WTC11 (cell line): ENCODE measurements around the gene DMD. TPM values are rescaled to one million over a fixed set of nuclear protein-coding genes. Genes with fewer than 3 reads are reported as not detected.
A peak's percentile ranks its signal among the peaks of the same experiment; 100 is the strongest.

Source experiments
- ATAC-seq: fragments of 200-7000 bp; cut with Tn5 transposase; 2 replicates; pipeline ENCODE4 v1.10.0; 2021; ENCODE audit warnings: mild to moderate bottlenecking, moderate library complexity
- CTCF ChIA-PET: fragments of 300-600 bp; sonication (Branson Sonifier 250); formaldehyde crosslinking; loops from one replicate; lab custom pipeline; 2021; ENCODE audit warnings: antibody characterized with exemption; lab: Charles Lee
- POLR2A ChIA-PET: fragments of 350-600 bp; sonication (Branson Sonifier 250); formaldehyde crosslinking; loops from one replicate; lab custom pipeline; 2021; ENCODE audit warnings: antibody characterized with exemption; lab: Charles Lee
- DNase-seq: peaks from one replicate; pipeline ENCODE4 v3.0.0; 2021; ENCODE audit warnings: low spot score
- H3K27ac Mint-ChIP-seq: 2 replicates; pipeline ENCODE4 v1.8.0; 2021; ENCODE audit warnings: mixed read lengths
- H3K27me3 Mint-ChIP-seq: 2 replicates; pipeline ENCODE4 v1.8.0; 2021; ENCODE audit warnings: low read depth, mild to moderate bottlenecking, moderate library complexity, mixed read lengths
- H3K36me3 Mint-ChIP-seq: 2 replicates; pipeline ENCODE4 v1.8.0; 2021; ENCODE audit warnings: mixed read lengths
- H3K4me1 Mint-ChIP-seq: 2 replicates; pipeline ENCODE4 v1.8.0; 2022; ENCODE audit warnings: mixed read lengths
- H3K4me3 Mint-ChIP-seq: 2 replicates; pipeline ENCODE4 v1.8.0; 2021; ENCODE audit warnings: mild to moderate bottlenecking, moderate library complexity, mixed read lengths
- H3K9me3 Mint-ChIP-seq: 2 replicates; pipeline ENCODE4 v1.8.0; 2021; ENCODE audit warnings: mixed read lengths
- ATF1 ChIP-seq: sonication (generic); formaldehyde crosslinking; IDR thresholded peaks from 2 replicates; pipeline ENCODE4 v1.8.1; 2023; ENCODE audit warnings: mild to moderate bottlenecking, moderate library complexity, missing genetic modification reagents
- FOXJ3 ChIP-seq: sonication (generic); formaldehyde crosslinking; IDR thresholded peaks from 2 replicates; pipeline ENCODE4 v1.9.0; 2021; ENCODE audit warnings: missing genetic modification reagents, mild to moderate bottlenecking, borderline replicate concordance
- GRHL2 ChIP-seq: fragments of 250-450 bp; sonication (Bioruptor Pico); IDR thresholded peaks from 2 replicates; pipeline ENCODE4 v1.8.0; 2022; ENCODE audit warnings: mild to moderate bottlenecking, moderate library complexity; ENCODE audit not compliant: insufficient replicate concordance, severe bottlenecking
- JUN ChIP-seq: sonication (generic); formaldehyde crosslinking; IDR thresholded peaks from 2 replicates; pipeline ENCODE4 v1.8.0; 2023; ENCODE audit warnings: mild to moderate bottlenecking, missing genetic modification reagents
- MXD4 ChIP-seq: fragments of 250-450 bp; sonication (Bioruptor Pico); IDR thresholded peaks from 2 replicates; pipeline ENCODE4 v1.8.0; 2021; ENCODE audit warnings: mild to moderate bottlenecking, moderate library complexity, borderline replicate concordance
- NFATC4 ChIP-seq: fragments of 250-450 bp; sonication (Bioruptor Pico); IDR thresholded peaks from 2 replicates; pipeline ENCODE4 v1.9.0; 2021; ENCODE audit warnings: mild to moderate bottlenecking
- RELA ChIP-seq: sonication (generic); formaldehyde crosslinking; IDR thresholded peaks from 2 replicates; pipeline ENCODE4 v1.8.1; 2022; ENCODE audit warnings: missing genetic modification reagents, mild to moderate bottlenecking, borderline replicate concordance
- RORB ChIP-seq: fragments of 250-450 bp; sonication (Bioruptor Pico); IDR thresholded peaks from 2 replicates; pipeline ENCODE4 v1.9.0; 2021; ENCODE audit warnings: mild to moderate bottlenecking
- TEAD4 ChIP-seq: sonication (generic); formaldehyde crosslinking; IDR thresholded peaks from 2 replicates; pipeline ENCODE4 v1.8.0; 2022; ENCODE audit warnings: mild to moderate bottlenecking, missing genetic modification reagents
- TP53 ChIP-seq: sonication (generic); formaldehyde crosslinking; IDR thresholded peaks from 2 replicates; pipeline ENCODE4 v1.8.1; 2023; ENCODE audit warnings: mild to moderate bottlenecking, missing genetic modification reagents
- ZBTB21 ChIP-seq: sonication (generic); formaldehyde crosslinking; IDR thresholded peaks from 2 replicates; pipeline ENCODE4 v1.8.1; 2023; ENCODE audit warnings: mild to moderate bottlenecking, missing genetic modification reagents, borderline replicate concordance
- ZNF317 ChIP-seq: sonication (generic); formaldehyde crosslinking; IDR thresholded peaks from 2 replicates; pipeline ENCODE4 v1.8.1; 2023; ENCODE audit warnings: low read depth, mild to moderate bottlenecking, moderate library complexity, missing genetic modification reagents, borderline replicate concordance
- ZNF396 ChIP-seq: fragments of 250-450 bp; sonication (Bioruptor Pico); IDR thresholded peaks from 2 replicates; pipeline ENCODE4 v1.8.0; 2021; ENCODE audit warnings: mild to moderate bottlenecking, moderate library complexity, borderline replicate concordance
- total RNA-seq: library from RNA; stranded (reverse); gene quantifications from 3 replicates; pipeline ENCODE4 v1.2.3, GENCODE V29; 2021
- TF ChIP-seq, protein P1 (sequence below): fragments of 250-450 bp; sonication (Bioruptor Pico); IDR thresholded peaks from 2 replicates; pipeline ENCODE4 v1.9.0; 2021; ENCODE audit warnings: moderate library complexity, mild to moderate bottlenecking, inconsistent platforms, borderline replicate concordance
- TF ChIP-seq, protein P2 (sequence below): sonication (generic); formaldehyde crosslinking; IDR thresholded peaks from 2 replicates; pipeline ENCODE4 v1.8.1; 2023; ENCODE audit warnings: mild to moderate bottlenecking, moderate library complexity, missing genetic modification reagents
- TF ChIP-seq, protein P3 (sequence below): sonication (generic); formaldehyde crosslinking; IDR thresholded peaks from 2 replicates; pipeline ENCODE4 v1.8.0; 2022; ENCODE audit warnings: mild to moderate bottlenecking, missing genetic modification reagents
- TF ChIP-seq, protein P4 (sequence below): fragments of 250-450 bp; sonication (Bioruptor Pico); IDR thresholded peaks from 2 replicates; pipeline ENCODE4 v1.9.0; 2021; ENCODE audit warnings: mild to moderate bottlenecking, borderline replicate concordance
- TF ChIP-seq, protein P5 (sequence below): fragments of 200-600 bp; IDR thresholded peaks from 2 replicates; pipeline ENCODE4 v1.8.0; 2022; ENCODE audit warnings: antibody characterized with exemption

Gene DMD
- total RNA-seq, 1 experiment from 2014 or later: 9.1 TPM

DNA sequence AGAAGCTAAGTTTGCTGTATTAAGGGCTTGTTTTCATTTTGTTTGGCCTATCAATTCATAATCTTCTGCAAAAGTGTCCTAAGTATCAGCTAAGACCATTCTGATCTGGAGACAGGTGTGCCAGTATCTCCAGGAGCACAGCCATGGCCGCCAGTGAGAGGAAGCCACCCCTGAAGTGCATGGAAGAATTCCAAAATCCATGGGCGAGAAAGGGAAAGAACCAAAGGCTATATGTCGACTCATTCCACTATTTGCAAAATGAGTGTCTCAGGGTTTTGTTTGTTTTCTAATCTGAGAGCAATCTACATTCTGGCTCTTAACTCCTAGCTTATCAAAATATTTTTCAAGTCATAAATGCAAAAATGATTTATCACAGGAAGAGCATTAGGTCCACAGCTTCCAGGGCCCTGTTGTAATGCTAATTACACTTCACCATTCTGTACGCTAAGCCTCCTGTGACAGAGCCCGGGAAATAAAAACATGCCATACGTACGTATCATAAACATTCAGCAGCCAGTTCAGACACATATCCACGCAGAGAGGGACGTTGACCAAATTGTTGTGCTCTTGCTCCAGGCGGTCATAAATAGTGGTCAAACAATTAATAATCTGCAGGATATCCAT is 2002.2 kb downstream of the DMD start:
- no peaks in the 10 kb centered on the region for H3K9me3 Mint-ChIP-seq
- TF ChIP-seq NFATC4 (CRISPR knock-in tag) (no peak), GRHL2 (CRISPR knock-in tag) (no peak), TEAD4 (CRISPR knock-in tag) (no peak), ZNF317 (CRISPR knock-in tag) (no peak), ZBTB21 (CRISPR knock-in tag) (no peak), FOXJ3 (CRISPR knock-in tag) (no peak), TP53 (no peak), JUN (CRISPR knock-in tag) (no peak), RELA (no peak)
- TF ChIP-seq, protein P1, sequence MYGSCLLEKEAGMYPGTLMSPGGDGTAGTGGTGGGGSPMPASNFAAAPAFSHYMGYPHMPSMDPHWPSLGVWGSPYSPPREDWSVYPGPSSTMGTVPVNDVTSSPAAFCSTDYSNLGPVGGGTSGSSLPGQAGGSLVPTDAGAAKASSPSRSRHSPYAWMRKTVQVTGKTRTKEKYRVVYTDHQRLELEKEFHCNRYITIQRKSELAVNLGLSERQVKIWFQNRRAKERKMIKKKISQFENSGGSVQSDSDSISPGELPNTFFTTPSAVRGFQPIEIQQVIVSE (CRISPR knock-in tag): no peak
- TF ChIP-seq, protein P2, sequence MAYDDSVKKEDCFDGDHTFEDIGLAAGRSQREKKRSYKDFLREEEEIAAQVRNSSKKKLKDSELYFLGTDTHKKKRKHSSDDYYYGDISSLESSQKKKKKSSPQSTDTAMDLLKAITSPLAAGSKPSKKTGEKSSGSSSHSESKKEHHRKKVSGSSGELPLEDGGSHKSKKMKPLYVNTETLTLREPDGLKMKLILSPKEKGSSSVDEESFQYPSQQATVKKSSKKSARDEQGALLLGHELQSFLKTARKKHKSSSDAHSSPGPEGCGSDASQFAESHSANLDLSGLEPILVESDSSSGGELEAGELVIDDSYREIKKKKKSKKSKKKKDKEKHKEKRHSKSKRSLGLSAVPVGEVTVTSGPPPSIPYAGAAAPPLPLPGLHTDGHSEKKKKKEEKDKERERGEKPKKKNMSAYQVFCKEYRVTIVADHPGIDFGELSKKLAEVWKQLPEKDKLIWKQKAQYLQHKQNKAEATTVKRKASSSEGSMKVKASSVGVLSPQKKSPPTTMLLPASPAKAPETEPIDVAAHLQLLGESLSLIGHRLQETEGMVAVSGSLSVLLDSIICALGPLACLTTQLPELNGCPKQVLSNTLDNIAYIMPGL: no peak
- TF ChIP-seq, all 79 proteins: peak for 0
- Mint-ChIP-seq H3K4me1 (peaks cover 26% of the 10 kb centered on the region), H3K4me3 (no peak overlapping the region), H3K36me3 (peaks cover 6% of the 10 kb centered on the region; the same call in 1 of the 2 replicates), H3K27ac (0 out of 2 replicates have a peak overlapping the region, but pooled peaks have one; percentile 41), H3K27me3 (no peaks in the 10 kb centered on the region)
- no peak for DNase-seq
- CTCF ChIA-PET: interaction anchor here (1.4 kb wide), 1 partner anchor 169 kb away, joined by 3 read pairs; no protein-coding TSS in a partner anchor
- ATAC-seq: no peak
- POLR2A ChIA-PET: no interaction called here

DNA sequence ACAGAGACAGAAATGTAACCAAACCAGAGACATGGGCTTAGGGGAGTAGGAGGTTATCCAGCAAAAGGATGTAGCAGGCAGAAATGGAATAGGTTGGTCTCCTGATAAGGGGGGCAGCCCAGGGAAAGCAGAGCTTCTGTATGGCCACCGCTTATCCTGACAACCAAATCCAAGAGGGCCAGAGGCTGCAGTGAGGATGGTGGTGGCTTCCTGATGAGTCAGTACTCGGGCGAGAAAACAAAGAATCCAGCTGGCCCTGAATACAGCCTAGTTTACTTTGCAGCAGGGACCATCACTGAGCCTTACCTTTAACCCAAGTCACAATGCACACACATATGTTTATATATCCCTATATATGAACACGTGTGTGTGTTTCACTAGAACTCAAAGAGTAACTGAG is 2009.8 kb downstream of the DMD start:
- Mint-ChIP-seq H3K9me3 (0 out of 2 replicates have a peak, but pooled peaks cover 5% of the 10 kb centered on the region), H3K4me3 (no peak overlapping the region), H3K36me3 (peaks cover 8% of the 10 kb centered on the region; the same call in 1 of the 2 replicates), H3K27me3 (no peaks in the 10 kb centered on the region), H3K4me1 (peaks cover 31% of the 10 kb centered on the region), H3K27ac (no peak overlapping the region)
- DNase-seq (no peak), ATAC-seq (no peak)
- POLR2A ChIA-PET: no interaction called here
- no peak for TF ChIP-seq MXD4 (CRISPR knock-in tag)
- CTCF ChIA-PET: no interaction called here

DNA sequence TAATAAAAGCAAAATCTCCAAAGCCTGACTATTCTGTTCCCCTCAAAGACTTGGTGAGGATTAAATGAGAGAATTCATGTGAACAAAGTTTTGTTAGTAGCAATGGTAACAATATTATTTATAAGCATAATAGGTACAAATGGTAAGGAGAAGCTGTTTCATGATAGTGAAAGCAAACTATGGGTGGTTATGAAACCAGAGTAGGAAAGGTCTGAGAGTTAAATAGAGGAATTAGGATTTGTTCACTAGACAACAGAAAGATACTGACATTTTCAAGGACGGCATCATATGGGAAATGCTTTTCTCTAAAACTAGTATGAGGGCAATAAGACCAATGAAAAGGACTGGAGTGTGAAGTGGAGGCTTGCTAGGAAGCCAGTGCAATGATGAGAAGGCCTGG is 2010.9 kb downstream of the DMD start:
- Mint-ChIP-seq H3K4me3 (no peak overlapping the region), H3K27ac (peak overlapping the region; percentile 41; the same call in 1 of the 2 replicates), H3K9me3 (0 out of 2 replicates have a peak, but pooled peaks cover 5% of the 10 kb centered on the region), H3K36me3 (peaks cover 8% of the 10 kb centered on the region; the same call in 1 of the 2 replicates), H3K27me3 (no peaks in the 10 kb centered on the region), H3K4me1 (peaks cover 31% of the 10 kb centered on the region)
- ATAC-seq (no peak), DNase-seq (no peak)
- TF ChIP-seq ATF1 (CRISPR knock-in tag): no peak
- POLR2A ChIA-PET: no interaction called here
- CTCF ChIA-PET: interaction anchor here (0.6 kb wide), 1 partner anchor 110 kb away, joined by 3 read pairs; no protein-coding TSS in a partner anchor

DNA sequence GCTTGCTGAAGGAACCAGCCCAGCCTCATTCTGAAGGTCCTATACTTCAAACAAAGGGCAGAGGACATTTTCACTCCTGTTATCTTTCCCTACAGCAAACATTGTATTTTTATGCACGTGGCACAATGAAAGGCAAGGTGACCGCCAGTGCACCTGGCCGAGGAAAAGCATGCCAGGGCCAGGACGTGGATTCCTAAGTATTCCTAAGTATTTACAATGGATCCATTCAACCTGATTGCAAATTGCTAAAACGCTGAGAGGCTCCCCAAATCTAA is 2011.6 kb downstream of the DMD start:
- ATAC-seq (no peak; the same call in 1 of the 2 replicates), DNase-seq (no peak)
- Mint-ChIP-seq H3K27me3 (no peaks in the 10 kb centered on the region), H3K9me3 (0 out of 2 replicates have a peak, but pooled peaks cover 5% of the 10 kb centered on the region), H3K4me1 (peaks cover 31% of the 10 kb centered on the region), H3K36me3 (peaks cover 8% of the 10 kb centered on the region; the same call in 1 of the 2 replicates), H3K27ac (no peak overlapping the region), H3K4me3 (no peak overlapping the region)
- ChIA-PET CTCF (no interaction called here), POLR2A (no interaction called here)
- TF ChIP-seq, protein P3, sequence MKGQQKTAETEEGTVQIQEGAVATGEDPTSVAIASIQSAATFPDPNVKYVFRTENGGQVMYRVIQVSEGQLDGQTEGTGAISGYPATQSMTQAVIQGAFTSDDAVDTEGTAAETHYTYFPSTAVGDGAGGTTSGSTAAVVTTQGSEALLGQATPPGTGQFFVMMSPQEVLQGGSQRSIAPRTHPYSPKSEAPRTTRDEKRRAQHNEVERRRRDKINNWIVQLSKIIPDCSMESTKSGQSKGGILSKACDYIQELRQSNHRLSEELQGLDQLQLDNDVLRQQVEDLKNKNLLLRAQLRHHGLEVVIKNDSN (CRISPR knock-in tag): no peak
- TF ChIP-seq, protein P4, sequence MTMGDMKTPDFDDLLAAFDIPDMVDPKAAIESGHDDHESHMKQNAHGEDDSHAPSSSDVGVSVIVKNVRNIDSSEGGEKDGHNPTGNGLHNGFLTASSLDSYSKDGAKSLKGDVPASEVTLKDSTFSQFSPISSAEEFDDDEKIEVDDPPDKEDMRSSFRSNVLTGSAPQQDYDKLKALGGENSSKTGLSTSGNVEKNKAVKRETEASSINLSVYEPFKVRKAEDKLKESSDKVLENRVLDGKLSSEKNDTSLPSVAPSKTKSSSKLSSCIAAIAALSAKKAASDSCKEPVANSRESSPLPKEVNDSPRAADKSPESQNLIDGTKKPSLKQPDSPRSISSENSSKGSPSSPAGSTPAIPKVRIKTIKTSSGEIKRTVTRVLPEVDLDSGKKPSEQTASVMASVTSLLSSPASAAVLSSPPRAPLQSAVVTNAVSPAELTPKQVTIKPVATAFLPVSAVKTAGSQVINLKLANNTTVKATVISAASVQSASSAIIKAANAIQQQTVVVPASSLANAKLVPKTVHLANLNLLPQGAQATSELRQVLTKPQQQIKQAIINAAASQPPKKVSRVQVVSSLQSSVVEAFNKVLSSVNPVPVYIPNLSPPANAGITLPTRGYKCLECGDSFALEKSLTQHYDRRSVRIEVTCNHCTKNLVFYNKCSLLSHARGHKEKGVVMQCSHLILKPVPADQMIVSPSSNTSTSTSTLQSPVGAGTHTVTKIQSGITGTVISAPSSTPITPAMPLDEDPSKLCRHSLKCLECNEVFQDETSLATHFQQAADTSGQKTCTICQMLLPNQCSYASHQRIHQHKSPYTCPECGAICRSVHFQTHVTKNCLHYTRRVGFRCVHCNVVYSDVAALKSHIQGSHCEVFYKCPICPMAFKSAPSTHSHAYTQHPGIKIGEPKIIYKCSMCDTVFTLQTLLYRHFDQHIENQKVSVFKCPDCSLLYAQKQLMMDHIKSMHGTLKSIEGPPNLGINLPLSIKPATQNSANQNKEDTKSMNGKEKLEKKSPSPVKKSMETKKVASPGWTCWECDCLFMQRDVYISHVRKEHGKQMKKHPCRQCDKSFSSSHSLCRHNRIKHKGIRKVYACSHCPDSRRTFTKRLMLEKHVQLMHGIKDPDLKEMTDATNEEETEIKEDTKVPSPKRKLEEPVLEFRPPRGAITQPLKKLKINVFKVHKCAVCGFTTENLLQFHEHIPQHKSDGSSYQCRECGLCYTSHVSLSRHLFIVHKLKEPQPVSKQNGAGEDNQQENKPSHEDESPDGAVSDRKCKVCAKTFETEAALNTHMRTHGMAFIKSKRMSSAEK (CRISPR knock-in tag): no peak
- TF ChIP-seq, protein P5, sequence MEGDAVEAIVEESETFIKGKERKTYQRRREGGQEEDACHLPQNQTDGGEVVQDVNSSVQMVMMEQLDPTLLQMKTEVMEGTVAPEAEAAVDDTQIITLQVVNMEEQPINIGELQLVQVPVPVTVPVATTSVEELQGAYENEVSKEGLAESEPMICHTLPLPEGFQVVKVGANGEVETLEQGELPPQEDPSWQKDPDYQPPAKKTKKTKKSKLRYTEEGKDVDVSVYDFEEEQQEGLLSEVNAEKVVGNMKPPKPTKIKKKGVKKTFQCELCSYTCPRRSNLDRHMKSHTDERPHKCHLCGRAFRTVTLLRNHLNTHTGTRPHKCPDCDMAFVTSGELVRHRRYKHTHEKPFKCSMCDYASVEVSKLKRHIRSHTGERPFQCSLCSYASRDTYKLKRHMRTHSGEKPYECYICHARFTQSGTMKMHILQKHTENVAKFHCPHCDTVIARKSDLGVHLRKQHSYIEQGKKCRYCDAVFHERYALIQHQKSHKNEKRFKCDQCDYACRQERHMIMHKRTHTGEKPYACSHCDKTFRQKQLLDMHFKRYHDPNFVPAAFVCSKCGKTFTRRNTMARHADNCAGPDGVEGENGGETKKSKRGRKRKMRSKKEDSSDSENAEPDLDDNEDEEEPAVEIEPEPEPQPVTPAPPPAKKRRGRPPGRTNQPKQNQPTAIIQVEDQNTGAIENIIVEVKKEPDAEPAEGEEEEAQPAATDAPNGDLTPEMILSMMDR: no peak
- no peak for TF ChIP-seq ZNF396
- no peak for TF ChIP-seq RORB (CRISPR knock-in tag)
